CD14-positive monocyte (primary cell): ENCODE data around the gene ARFGEF3. TPM values are rescaled to one million over a fixed set of nuclear protein-coding genes. Genes with fewer than 3 reads are reported as not detected.

Experiments used
- DNase-seq, 3 donors: peaks; one replicate each; pipeline ENCODE4 v3.0.0-alpha.2; 2011 to 2022
- H2AFZ ChIP-seq: 2 replicates; pipeline ENCODE4 v1.6.0; 2012; ENCODE audit warnings: mild to moderate bottlenecking, low read depth, low read length, inconsistent platforms; ENCODE audit not compliant: insufficient read depth, poor library complexity, severe bottlenecking
- H3K27ac ChIP-seq, 2 donors: 1 replicate in 1 of 2; 2 replicates in 1 of 2; pipeline ENCODE4 v1.5.1; 2012 to 2013; ENCODE audit warnings: low read length in 2 of 2, control low read depth in 1 of 2, inconsistent platforms in 1 of 2, low read depth in 1 of 2, mild to moderate bottlenecking in 1 of 2
- H3K27me3 ChIP-seq, 2 donors: one replicate each; pipeline versions ENCODE4 v1.6.0 to v1.6.1; 2011 to 2013; ENCODE audit warnings: low read length in 2 of 2; ENCODE audit not compliant: control insufficient read depth in 2 of 2, insufficient read depth in 2 of 2
- H3K36me3 ChIP-seq, 2 donors: replicated peaks in 1 of 2; 1 replicate in 1 of 2; 2 replicates in 1 of 2; pipeline versions ENCODE4 v1.5.1 to v1.6.1; 2012 to 2013; ENCODE audit warnings: low read length in 2 of 2, control low read depth in 1 of 2, inconsistent platforms in 1 of 2, mild to moderate bottlenecking in 1 of 2; ENCODE audit not compliant: insufficient read depth in 2 of 2, control insufficient read depth in 1 of 2
- H3K4me1 ChIP-seq, 2 donors: 1 replicate in 1 of 2; 2 replicates in 1 of 2; pipeline versions ENCODE4 v1.5.1 to v1.6.1; 2012 to 2013; ENCODE audit warnings: low read length in 2 of 2, control low read depth in 1 of 2, inconsistent platforms in 1 of 2, mild to moderate bottlenecking in 1 of 2, moderate library complexity in 1 of 2; ENCODE audit not compliant: insufficient read depth in 2 of 2, control insufficient read depth in 1 of 2
- H3K4me2 ChIP-seq: replicated peaks from 2 replicates; pipeline ENCODE3; 2012; ENCODE audit warnings: low read length, moderate library complexity, mild to moderate bottlenecking; ENCODE audit not compliant: poor library complexity, severe bottlenecking; ENCODE audit errors: extremely low read depth
- H3K4me3 ChIP-seq, 3 experiments: fragments of 200-600 bp in 1 of 3; sonication (generic) in 1 of 3; replicated peaks in 1 of 3; 1 replicate in 2 of 3; 2 replicates in 1 of 3; pipeline ENCODE4 v1.5.1; 2011 to 2013; ENCODE audit warnings: low read length in 3 of 3, mild to moderate bottlenecking in 3 of 3, control low read depth in 2 of 3, low read depth in 2 of 3, inconsistent platforms in 1 of 3, moderate library complexity in 1 of 3
- H3K79me2 ChIP-seq: 2 replicates; pipeline ENCODE4 v1.6.0; 2012; ENCODE audit warnings: mild to moderate bottlenecking, control low read depth, inconsistent platforms, low read length, moderate library complexity; ENCODE audit not compliant: insufficient read depth
- H3K9ac ChIP-seq: 2 replicates; pipeline ENCODE4 v1.6.0; 2017; ENCODE audit warnings: low read length, mild to moderate bottlenecking; ENCODE audit not compliant: insufficient read depth, poor library complexity, severe bottlenecking
- H3K9me3 ChIP-seq, 2 donors: replicated peaks in 1 of 2; 1 replicate in 1 of 2; 2 replicates in 1 of 2; pipeline versions ENCODE4 v1.5.1 to v1.6.1; 2012 to 2013; ENCODE audit warnings: low read length in 2 of 2, control low read depth in 1 of 2; ENCODE audit not compliant: control insufficient read depth in 1 of 2, insufficient read depth in 1 of 2
- H4K20me1 ChIP-seq: 2 replicates; pipeline ENCODE4 v1.6.0; 2012; ENCODE audit warnings: mild to moderate bottlenecking, low read length, control low read depth, moderate library complexity; ENCODE audit not compliant: insufficient read depth
- H3K27ac Mint-ChIP-seq, 7 donors: one replicate each; pipeline ENCODE4 v1.8.0; 2020; ENCODE audit warnings: mild to moderate bottlenecking in 7 of 7, mixed read lengths in 7 of 7, moderate library complexity in 6 of 7, inconsistent platforms in 2 of 7
- H3K27me3 Mint-ChIP-seq, 3 donors: one replicate each; pipeline ENCODE4 v1.8.0; 2021 to 2022; ENCODE audit warnings: low read depth in 3 of 3, mild to moderate bottlenecking in 3 of 3, mixed read lengths in 3 of 3, moderate library complexity in 3 of 3, inconsistent platforms in 1 of 3
- H3K36me3 Mint-ChIP-seq, 2 donors: one replicate each; pipeline ENCODE4 v1.8.0; 2020; ENCODE audit warnings: mixed read lengths in 2 of 2, inconsistent platforms in 1 of 2, mild to moderate bottlenecking in 1 of 2
- H3K4me1 Mint-ChIP-seq: one replicate; pipeline ENCODE4 v1.8.0; 2020; ENCODE audit warnings: mild to moderate bottlenecking, mixed read lengths
- H3K4me3 Mint-ChIP-seq, 2 donors: one replicate each; pipeline ENCODE4 v1.8.0; 2020; ENCODE audit warnings: mild to moderate bottlenecking in 2 of 2, mixed read lengths in 2 of 2, moderate library complexity in 1 of 2
- H3K9me3 Mint-ChIP-seq, 7 donors: one replicate each; pipeline ENCODE4 v1.8.0; 2020 to 2022; ENCODE audit warnings: mixed read lengths in 7 of 7, mild to moderate bottlenecking in 6 of 7, moderate library complexity in 6 of 7, inconsistent platforms in 2 of 7
- CTCF ChIP-seq: fragments of 200-600 bp; IDR thresholded peaks from one replicate; pipeline ENCODE4 v1.8.0; 2022; ENCODE audit warnings: antibody characterized with exemption, mild to moderate bottlenecking
- WGBS: methylation state at CpG from one replicate; pipeline ENCODE4 v1.1.5; 2013; ENCODE audit warnings: missing lambda C conversion rate; ENCODE audit not compliant: insufficient coverage; 5-methylcytosine and 5-hydroxymethylcytosine counted together
- intact Hi-C, 2 donors: fragments of 100-400 bp; cut with micrococcal nuclease; formaldehyde crosslinking; loops; one replicate each; pipeline versions ENCODE4 v1.15.0 to v1.15.1; 2023
- polyA plus RNA-seq, 3 donors: library from polyadenylated mRNA; depleted of rRNA in 1 of 3; unstranded in 2 of 3; stranded (reverse) in 1 of 3; fragments of 300-500 nt in 2 of 3; fragments of >200 nt in 1 of 3; fragmentation: Illumina TruSeq in 2 of 3; gene quantifications; 1 replicate in 2 of 3; 2 replicates in 1 of 3; pipeline ENCODE4 v1.2.3, GENCODE V29; 2012 to 2021

The ARFGEF3 gene
- polyA plus RNA-seq, 3 donors = not detected

- no peak for TF ChIP-seq CTCF
- Histone ChIP-seq H3K36me3 (no peaks in the 10 kb centered on the region), H3K9me3 (no peaks in the 10 kb centered on the region), H2AFZ (no peak overlapping the region), H3K4me1 (no peaks in the 10 kb centered on the region), H3K27me3 (peaks cover 0 to 2% of the 10 kb centered on the region in 2 donors), H3K9ac (no peak overlapping the region), H3K4me3 (no peak overlapping the region), H3K27ac (no peak overlapping the region), H3K79me2 (no peaks in the 10 kb centered on the region), H3K4me2 (no peak overlapping the region), H4K20me1 (no peaks in the 10 kb centered on the region)
- peaks cover 7% of the 10 kb centered on the region for H3K4me1 Mint-ChIP-seq
- DNase-seq = no peak
- peaks cover 0 to 6% (median 3%) of the 10 kb centered on the region in 7 donors for H3K9me3 Mint-ChIP-seq
- H3K27me3 Mint-ChIP-seq = peaks cover 2 to 14% (median 5%) of the 10 kb centered on the region in 3 donors
- no peaks in the 10 kb centered on the region for H3K36me3 Mint-ChIP-seq
- intact Hi-C loops = loop anchor here (5.0 to 10.0 kb wide), 3 partner anchors 167 to 655 kb away; partner anchors contain the start of gene CCDC28A (in 1 of the 2)
- no peak overlapping the region for H3K4me3 Mint-ChIP-seq
- H3K27ac Mint-ChIP-seq = no peak overlapping the region
These were observed 41.8 kb upstream of the ARFGEF3 start for GRCh38 chr6:138119976-138120375.

GRCh38 chr6:138124096-138124495 is 37.6 kb upstream of the ARFGEF3 start:
- Mint-ChIP-seq H3K9me3 (peaks cover 0 to 4% (median 2%) of the 10 kb centered on the region in 7 donors), H3K27me3 (peaks cover 0 to 7% (median 3%) of the 10 kb centered on the region in 3 donors)

More at GRCh38 chr6:138124096-138124495, 37.6 kb upstream of the ARFGEF3 start:
- H4K20me1 ChIP-seq = no peaks in the 10 kb centered on the region
- no peaks in the 10 kb centered on the region for H3K79me2 ChIP-seq
- no peak overlapping the region for H3K4me3 ChIP-seq
- DNase-seq = no peak
- no peak overlapping the region for H3K4me2 ChIP-seq
- no peak for TF ChIP-seq CTCF
- no CpG with 5 or more reads among the region's 4 CpGs for WGBS
- Mint-ChIP-seq H3K36me3 (no peaks in the 10 kb centered on the region), H3K27ac (no peak overlapping the region), H3K4me3 (no peak overlapping the region), H3K4me1 (no peaks in the 10 kb centered on the region)
- no peak overlapping the region for H3K9ac ChIP-seq
- no peak overlapping the region for H3K27ac ChIP-seq
- H3K36me3 ChIP-seq = no peaks in the 10 kb centered on the region
- no peaks in the 10 kb centered on the region for H3K4me1 ChIP-seq
- no peaks in the 10 kb centered on the region for H3K9me3 ChIP-seq
- H3K27me3 ChIP-seq = peaks cover 0 to 2% of the 10 kb centered on the region in 2 donors
- no peak overlapping the region for H2AFZ ChIP-seq
- intact Hi-C loops = no loop called here
